ENCODE data around the gene SGIP1. TPM values are rescaled to one million over a fixed set of nuclear protein-coding genes. Genes with fewer than 3 reads are reported as not detected.

Gene SGIP1
- total RNA-seq, result 22.1 and 31.7 TPM in 2 replicates

GRCh38 chr1:66533804-66534740 lies at the start of gene SGIP1:
SGIP1 (plus strand) TSS chr1:66534153; CDS start chr1:66534359, 206 bp downstream.

DNA sequence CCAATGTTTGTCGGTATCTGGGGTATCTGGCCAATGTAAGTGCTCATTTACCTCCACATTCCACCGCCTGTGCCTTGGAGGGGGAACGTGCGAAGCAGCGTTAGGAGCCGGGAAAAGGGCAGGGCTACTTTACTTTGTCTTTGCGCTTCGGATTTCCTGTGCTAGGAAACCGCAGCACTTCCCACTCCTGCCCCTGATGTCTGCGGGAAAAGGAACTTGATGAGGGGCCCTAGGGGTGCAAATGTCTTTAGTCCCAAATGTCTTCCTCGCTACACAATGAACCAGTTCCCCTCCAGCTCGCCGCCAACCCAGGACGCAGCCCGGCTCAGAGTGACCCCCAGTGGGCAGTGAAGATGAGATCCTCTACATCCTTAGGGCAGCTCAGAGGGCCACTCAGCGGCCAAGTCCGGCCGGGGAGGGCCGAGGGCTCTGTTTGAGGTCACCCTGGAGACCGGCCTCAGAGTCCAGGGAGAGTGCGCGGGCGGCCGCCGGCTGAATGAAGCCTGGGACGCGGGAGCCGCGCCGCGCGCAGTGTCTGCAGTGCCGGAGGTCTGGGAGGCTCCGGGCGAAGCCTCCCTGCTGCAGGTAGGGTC lies 218.1 kb downstream of the SGIP1 start, which contains the start of gene DYNLT5:
DYNLT5 (plus strand) TSS at position 460 of the 593 bp plus-strand sequence. CDS start 2,200 bp downstream, outside the sequence.

Small RNAs within 50 kb of the gene (small RNA-seq; reads per million reads assigned to genes)
- gene MIR3117, result 18.9 reads per million, percentile 97 among the genes with 10 or more reads in this experiment

Other genes starting within 250 kb of the SGIP1 start
- gene DYNLT5, start 218.3 kb downstream of the SGIP1 start, total RNA-seq, result 3.4 and 3.9 TPM in 2 replicates